Activated CD4-positive, alpha-beta memory T cell treated with anti-CD3 and anti-CD28 coated beads, Interleukin-2, amount 10 ng/mL, durations not matched to agents 7 days and 5 days (primary cell): ENCODE results near the gene TEAD1. TPM values are rescaled to one million over a fixed set of nuclear protein-coding genes. Genes with fewer than 3 reads are reported as not detected.

Experiments
- CTCF ChIA-PET: fragments of 350-600 bp; sonication (Branson Sonifier 250); formaldehyde crosslinking; loops from one replicate; lab custom pipeline; 2021; ENCODE audit warnings: antibody characterized with exemption, inconsistent platforms; lab: Charles Lee
- POLR2A ChIA-PET: fragments of 350-600 bp; sonication (Branson Sonifier 250); formaldehyde crosslinking; loops from one replicate; lab custom pipeline; 2021; ENCODE audit warnings: antibody characterized with exemption; lab: Charles Lee
- DNase-seq: peaks from one replicate; pipeline ENCODE4 v3.0.0-alpha.2; 2020
- H3K27ac Mint-ChIP-seq: one replicate; pipeline ENCODE4 v1.8.0; 2021; ENCODE audit warnings: mild to moderate bottlenecking, mixed read lengths
- H3K27me3 Mint-ChIP-seq: one replicate; pipeline ENCODE4 v1.8.0; 2021; ENCODE audit warnings: mixed read lengths
- H3K36me3 Mint-ChIP-seq: one replicate; pipeline ENCODE4 v1.8.0; 2021; ENCODE audit warnings: low read depth, mixed read lengths
- H3K4me1 Mint-ChIP-seq: one replicate; pipeline ENCODE4 v1.8.0; 2021; ENCODE audit warnings: mixed read lengths
- H3K4me3 Mint-ChIP-seq: one replicate; pipeline ENCODE4 v1.8.0; 2021; ENCODE audit warnings: mild to moderate bottlenecking, mixed read lengths
- H3K9me3 Mint-ChIP-seq: one replicate; pipeline ENCODE4 v1.8.0; 2021; ENCODE audit warnings: mixed read lengths
- total RNA-seq, 2 experiments: library from RNA; stranded (reverse); gene quantifications; one replicate each; pipeline ENCODE4 v1.2.3, GENCODE V29; 2021

Gene TEAD1
- total RNA-seq, 2 experiments from 2014 or later, result 0.98 to 1.0 TPM

DNA sequence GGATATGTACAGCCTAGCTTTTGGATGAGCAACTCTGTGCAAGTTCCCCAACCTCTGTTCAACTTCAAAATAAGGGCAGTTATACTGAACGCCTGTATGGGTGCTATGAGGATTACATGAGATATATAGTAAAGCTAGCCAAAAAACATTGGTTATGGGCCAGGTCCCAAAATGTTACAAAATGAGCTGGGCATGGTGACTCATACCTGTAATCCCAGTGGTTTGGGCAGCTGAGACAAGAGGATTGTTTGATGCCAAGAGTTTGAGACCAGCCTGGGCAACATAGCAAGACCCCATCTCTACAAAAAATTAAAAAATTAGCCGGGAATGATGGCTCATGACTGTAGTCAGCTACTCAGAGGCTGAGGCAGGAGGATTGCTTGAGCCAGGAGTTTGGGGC lies 118.4 kb downstream of the TEAD1 start:
- no peaks in the 10 kb centered on the region for H3K4me1 Mint-ChIP-seq
- H3K9me3 Mint-ChIP-seq, result no peaks in the 10 kb centered on the region

GRCh38 chr11:12793065-12793464 lies 118.8 kb downstream of the TEAD1 start:
- H3K4me3 Mint-ChIP-seq, result no peak overlapping the region
- H3K4me1 Mint-ChIP-seq, result no peaks in the 10 kb centered on the region
- POLR2A ChIA-PET, result no interaction called here
- peaks cover 19% of the 10 kb centered on the region for H3K27me3 Mint-ChIP-seq
- no peaks in the 10 kb centered on the region for H3K9me3 Mint-ChIP-seq
- H3K27ac Mint-ChIP-seq, result no peak overlapping the region
- CTCF ChIA-PET, result no interaction called here
- H3K36me3 Mint-ChIP-seq, result no peaks in the 10 kb centered on the region
- DNase-seq, result no peak

More for the DNA sequence above, 118.4 kb downstream of the TEAD1 start:
- Mint-ChIP-seq H3K27me3 (peaks cover 14% of the 10 kb centered on the region), H3K27ac (no peak overlapping the region), H3K36me3 (no peaks in the 10 kb centered on the region), H3K4me3 (no peak overlapping the region)
- ChIA-PET CTCF (no interaction called here), POLR2A (no interaction called here)
- DNase-seq, result no peak

DNA sequence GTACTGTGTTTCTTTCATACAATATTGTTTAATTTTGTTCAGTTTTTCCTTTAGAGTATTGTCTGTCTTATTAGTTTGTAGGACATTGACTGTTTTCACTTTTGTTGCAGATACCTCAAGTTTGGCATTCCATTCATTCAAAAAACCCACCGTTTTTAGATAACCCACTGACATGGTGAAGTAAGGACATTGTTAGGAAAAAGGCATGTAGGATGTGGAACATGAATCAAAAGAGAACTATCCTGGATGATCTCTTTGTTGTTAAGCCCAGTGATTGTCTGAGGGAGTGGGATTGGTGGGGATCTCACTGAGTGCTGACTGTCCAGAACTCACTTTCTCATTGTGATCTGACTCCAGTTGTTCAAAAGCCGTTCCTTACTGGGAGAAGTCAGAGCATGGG lies 119.3 kb downstream of the TEAD1 start:
- no peak overlapping the region for H3K27ac Mint-ChIP-seq
- H3K36me3 Mint-ChIP-seq, result no peaks in the 10 kb centered on the region
- H3K4me3 Mint-ChIP-seq, result no peak overlapping the region
- H3K27me3 Mint-ChIP-seq, result peaks cover 23% of the 10 kb centered on the region
- ChIA-PET POLR2A (no interaction called here), CTCF (no interaction called here)
- no peak for DNase-seq
- H3K4me1 Mint-ChIP-seq, result no peaks in the 10 kb centered on the region
- H3K9me3 Mint-ChIP-seq, result no peaks in the 10 kb centered on the region

- H3K4me3 Mint-ChIP-seq, result no peak overlapping the region
- peaks cover 33% of the 10 kb centered on the region for H3K27me3 Mint-ChIP-seq
- no peaks in the 10 kb centered on the region for H3K9me3 Mint-ChIP-seq
- CTCF ChIA-PET, result no interaction called here
- H3K36me3 Mint-ChIP-seq, result no peaks in the 10 kb centered on the region
- H3K4me1 Mint-ChIP-seq, result no peaks in the 10 kb centered on the region
- no peak overlapping the region for H3K27ac Mint-ChIP-seq
- POLR2A ChIA-PET, result no interaction called here
- no peak for DNase-seq
Measured at GRCh38 chr11:12794576-12795230, 120.5 kb downstream of the TEAD1 start.

DNA sequence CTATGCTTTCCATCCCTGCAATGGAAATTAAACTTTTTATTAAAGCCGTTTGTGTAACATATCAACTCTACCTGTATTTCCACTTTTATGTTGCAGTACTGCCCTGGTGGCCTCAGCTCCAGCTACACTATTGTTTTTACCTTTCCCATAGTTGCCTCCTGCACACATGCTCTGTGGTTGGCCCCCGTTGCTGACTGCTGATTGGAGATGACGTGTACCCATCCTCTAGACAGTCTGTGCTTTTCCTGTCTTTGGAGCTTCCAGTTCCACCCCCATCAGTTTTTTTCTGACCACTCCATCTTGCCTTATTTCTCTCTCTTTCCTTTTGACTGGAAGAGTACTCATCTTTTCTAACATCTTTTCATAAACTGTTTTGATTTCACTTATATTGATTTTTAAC lies 123.8 kb downstream of the TEAD1 start:
- H3K27me3 Mint-ChIP-seq, result peaks cover 55% of the 10 kb centered on the region
- H3K36me3 Mint-ChIP-seq, result no peaks in the 10 kb centered on the region
- no peak overlapping the region for H3K27ac Mint-ChIP-seq
- DNase-seq, result no peak
- CTCF ChIA-PET, result no interaction called here
- no peaks in the 10 kb centered on the region for H3K9me3 Mint-ChIP-seq
- POLR2A ChIA-PET, result no interaction called here
- no peak overlapping the region for H3K4me3 Mint-ChIP-seq
- no peaks in the 10 kb centered on the region for H3K4me1 Mint-ChIP-seq

DNA sequence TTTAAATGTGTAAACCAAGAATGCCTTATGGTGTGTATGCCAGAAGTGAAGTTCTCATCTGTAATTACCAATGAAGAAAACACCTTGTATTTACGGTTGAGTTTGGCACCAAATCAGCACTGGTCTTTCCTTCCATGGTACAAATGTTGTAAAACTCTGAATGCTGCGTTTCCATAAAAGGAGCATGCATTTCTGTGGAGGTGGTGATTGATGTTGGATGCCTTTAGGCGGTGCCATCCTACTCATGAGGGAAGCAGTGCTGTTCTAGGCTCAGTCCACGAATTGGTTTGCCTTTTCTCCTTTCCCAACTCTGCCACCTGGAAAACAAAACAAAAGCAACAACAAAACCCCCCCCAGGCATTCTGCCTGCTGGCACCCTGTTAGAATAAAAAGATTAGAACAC lies 124.4 kb downstream of the TEAD1 start:
- ChIA-PET CTCF (no interaction called here), POLR2A (no interaction called here)
- H3K36me3 Mint-ChIP-seq, result no peaks in the 10 kb centered on the region
- H3K27ac Mint-ChIP-seq, result no peak overlapping the region
- no peaks in the 10 kb centered on the region for H3K9me3 Mint-ChIP-seq
- no peak for DNase-seq
- peaks cover 59% of the 10 kb centered on the region for H3K27me3 Mint-ChIP-seq
- H3K4me1 Mint-ChIP-seq, result no peaks in the 10 kb centered on the region
- H3K4me3 Mint-ChIP-seq, result no peak overlapping the region

DNA sequence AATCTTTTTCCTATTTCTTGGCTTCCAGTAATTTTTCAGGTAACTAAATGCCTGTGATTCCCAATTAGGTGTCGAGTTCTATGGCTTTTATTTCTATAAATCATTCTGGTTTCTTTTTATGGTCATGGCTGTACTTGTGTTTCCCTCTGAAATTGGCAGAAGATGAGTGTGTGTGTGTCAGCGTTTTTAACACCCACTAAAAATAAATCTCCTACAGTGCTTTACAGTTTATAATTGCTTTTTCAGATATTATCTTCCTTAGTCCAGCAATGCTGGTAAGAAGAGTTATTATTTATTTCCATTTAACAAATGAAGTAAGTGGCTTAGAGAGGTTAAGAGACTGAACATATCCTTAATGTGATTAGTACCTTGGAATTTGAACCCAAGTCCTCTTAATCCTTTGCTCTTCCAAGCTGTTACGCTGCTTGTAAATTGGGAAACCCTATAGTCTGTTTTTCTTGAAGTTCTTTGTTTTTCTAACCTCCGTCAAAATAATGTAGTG lies 125.2 kb downstream of the TEAD1 start:
- Mint-ChIP-seq H3K9me3 (no peaks in the 10 kb centered on the region), H3K4me1 (no peaks in the 10 kb centered on the region), H3K4me3 (no peak overlapping the region), H3K36me3 (no peaks in the 10 kb centered on the region), H3K27me3 (peaks cover 59% of the 10 kb centered on the region), H3K27ac (no peak overlapping the region)
- CTCF ChIA-PET, result no interaction called here
- no peak for DNase-seq
- POLR2A ChIA-PET, result no interaction called here

DNA sequence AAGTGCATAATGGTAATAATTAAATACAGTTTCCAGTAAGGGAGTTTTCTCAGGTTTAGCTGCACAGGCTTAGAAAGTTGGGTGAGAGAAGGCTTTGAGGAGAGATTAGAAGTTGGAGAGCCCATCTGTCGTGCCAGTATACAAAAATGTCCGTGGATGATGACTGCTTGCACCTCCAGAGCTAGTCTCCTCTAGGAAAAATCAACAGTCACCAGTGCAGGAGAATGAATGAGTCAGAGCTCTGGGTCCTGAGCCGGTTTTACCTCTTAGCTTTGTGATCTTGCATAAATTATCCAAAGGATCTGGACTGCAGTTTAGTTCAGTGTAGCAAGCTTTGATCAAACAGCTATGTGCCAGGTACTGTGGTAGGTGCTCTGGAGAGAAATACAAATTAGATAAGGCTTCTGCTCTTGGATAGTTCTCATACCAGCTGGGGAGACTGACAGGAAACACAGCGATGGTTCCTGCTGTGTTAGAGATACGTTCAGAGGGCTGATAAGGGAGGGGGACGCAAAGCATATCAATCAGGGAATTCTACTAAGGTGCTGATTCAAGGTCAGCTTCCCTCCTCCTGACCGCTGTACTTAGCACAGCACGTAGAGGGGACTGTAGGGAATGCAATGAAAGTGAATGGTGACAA lies 125.9 kb downstream of the TEAD1 start:
- POLR2A ChIA-PET, result no interaction called here
- no peaks in the 10 kb centered on the region for H3K9me3 Mint-ChIP-seq
- no peak overlapping the region for H3K4me3 Mint-ChIP-seq
- H3K27me3 Mint-ChIP-seq, result peaks cover 60% of the 10 kb centered on the region
- no peaks in the 10 kb centered on the region for H3K4me1 Mint-ChIP-seq
- H3K36me3 Mint-ChIP-seq, result no peaks in the 10 kb centered on the region
- DNase-seq, result no peak
- CTCF ChIA-PET, result no interaction called here
- no peak overlapping the region for H3K27ac Mint-ChIP-seq

- no peaks in the 10 kb centered on the region for H3K36me3 Mint-ChIP-seq
- no peak for DNase-seq
- H3K27me3 Mint-ChIP-seq, result peaks cover 61% of the 10 kb centered on the region
- no peaks in the 10 kb centered on the region for H3K4me1 Mint-ChIP-seq
- H3K9me3 Mint-ChIP-seq, result no peaks in the 10 kb centered on the region
- CTCF ChIA-PET, result no interaction called here
- no peak overlapping the region for H3K27ac Mint-ChIP-seq
- POLR2A ChIA-PET, result no interaction called here
- no peak overlapping the region for H3K4me3 Mint-ChIP-seq
Measured at GRCh38 chr11:12800871-12801270, 126.7 kb downstream of the TEAD1 start.

DNA sequence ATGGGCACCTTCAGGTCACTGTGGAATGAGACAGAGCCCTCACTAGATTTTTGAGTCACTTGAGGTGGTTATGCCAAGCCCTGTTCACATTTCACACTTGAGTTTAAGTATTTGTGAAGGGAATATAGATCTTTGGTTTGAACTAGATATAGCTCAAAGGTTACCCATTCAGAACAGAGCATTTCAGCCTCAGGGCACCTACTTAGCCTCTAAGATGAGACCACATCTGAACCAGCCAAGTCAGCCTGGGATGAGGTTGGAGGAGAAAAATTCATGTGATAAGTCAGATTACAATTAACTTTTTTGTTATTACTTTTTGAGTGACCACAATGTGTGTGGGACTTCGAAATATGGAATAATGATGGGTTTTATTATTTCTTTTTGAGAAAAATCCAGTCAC lies 127.8 kb downstream of the TEAD1 start:
- DNase-seq, result no peak
- Mint-ChIP-seq H3K9me3 (no peaks in the 10 kb centered on the region), H3K4me3 (no peak overlapping the region), H3K4me1 (no peaks in the 10 kb centered on the region), H3K27me3 (peaks cover 59% of the 10 kb centered on the region), H3K36me3 (no peaks in the 10 kb centered on the region), H3K27ac (no peak overlapping the region)
- ChIA-PET POLR2A (no interaction called here), CTCF (no interaction called here)

- no peak overlapping the region for H3K4me3 Mint-ChIP-seq
- no peak overlapping the region for H3K27ac Mint-ChIP-seq
- no peak for DNase-seq
- H3K9me3 Mint-ChIP-seq, result no peaks in the 10 kb centered on the region
- H3K27me3 Mint-ChIP-seq, result peaks cover 59% of the 10 kb centered on the region
- ChIA-PET CTCF (no interaction called here), POLR2A (no interaction called here)
- no peaks in the 10 kb centered on the region for H3K36me3 Mint-ChIP-seq
- H3K4me1 Mint-ChIP-seq, result peaks cover 4% of the 10 kb centered on the region
Measured at GRCh38 chr11:12802418-12803085, 128.3 kb downstream of the TEAD1 start.

GRCh38 chr11:12803086-12803826 lies 129.0 kb downstream of the TEAD1 start:
- H3K27me3 Mint-ChIP-seq, result peaks cover 52% of the 10 kb centered on the region
- no peak overlapping the region for H3K27ac Mint-ChIP-seq
- POLR2A ChIA-PET, result no interaction called here

DNA sequence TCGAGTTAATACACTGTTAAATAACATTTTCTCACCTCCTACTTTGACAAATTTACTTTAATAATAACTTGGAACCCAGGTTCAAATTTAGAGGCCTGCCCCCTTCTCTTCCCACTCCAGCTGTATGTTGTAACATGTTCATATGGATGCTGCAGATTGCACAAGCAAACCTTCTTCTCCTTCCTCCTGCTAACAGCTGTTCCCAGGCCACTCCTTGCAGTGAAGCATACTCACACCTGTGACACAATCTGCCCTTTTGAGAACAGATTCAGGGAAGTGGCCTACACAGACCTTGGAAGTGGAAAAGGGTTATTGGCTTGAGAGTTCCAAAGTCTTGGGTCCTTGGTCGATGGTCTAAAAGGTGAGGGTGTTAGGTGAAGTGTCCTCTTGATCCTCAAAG lies 131.9 kb downstream of the TEAD1 start:
- Mint-ChIP-seq H3K27me3 (peaks cover 25% of the 10 kb centered on the region), H3K9me3 (no peaks in the 10 kb centered on the region), H3K4me3 (no peak overlapping the region), H3K4me1 (peaks cover 33% of the 10 kb centered on the region), H3K36me3 (no peaks in the 10 kb centered on the region), H3K27ac (no peak overlapping the region)
- DNase-seq, result no peak
- CTCF ChIA-PET, result no interaction called here
- POLR2A ChIA-PET, result no interaction called here

More at GRCh38 chr11:12803086-12803826, 129.0 kb downstream of the TEAD1 start:
- no peaks in the 10 kb centered on the region for H3K36me3 Mint-ChIP-seq
- CTCF ChIA-PET, result no interaction called here
- H3K4me3 Mint-ChIP-seq, result no peak overlapping the region
- no peak for DNase-seq
- H3K4me1 Mint-ChIP-seq, result peaks cover 11% of the 10 kb centered on the region
- H3K9me3 Mint-ChIP-seq, result no peaks in the 10 kb centered on the region
